Transverse colon (tissue), 4 donors: ENCODE measurements around the gene TMEM117. TPM values are rescaled to one million over a fixed set of nuclear protein-coding genes. Genes with fewer than 3 reads are reported as not detected.

Source experiments
- DNase-seq: peaks from one replicate; pipeline ENCODE4 v3.0.0-alpha.2; 2019
- H3K27ac ChIP-seq, 4 donors: fragments of 200-600 bp; sonication (generic); 2 replicates each; pipeline ENCODE4 v1.5.1; 2016 to 2018; ENCODE audit warnings: inconsistent platforms in 4 of 4
- H3K27me3 ChIP-seq: fragments of 200-600 bp; sonication (generic); 2 replicates; pipeline ENCODE4 v1.5.1; 2017; ENCODE audit warnings: inconsistent platforms
- H3K36me3 ChIP-seq, 4 donors: fragments of 200-600 bp; sonication (generic); 2 replicates each; pipeline ENCODE4 v1.5.1; 2017 to 2019; ENCODE audit warnings: inconsistent platforms in 4 of 4
- H3K4me1 ChIP-seq, 4 donors: fragments of 200-600 bp; sonication (generic); 2 replicates each; pipeline ENCODE4 v1.5.1; 2017 to 2020; ENCODE audit warnings: inconsistent platforms in 4 of 4
- H3K4me3 ChIP-seq, 4 donors: fragments of 200-600 bp; sonication (generic); 1 replicate in 1 of 4; 2 replicates in 3 of 4; pipeline versions ENCODE4 v1.5.1 to v1.6.1; 2017 to 2019; ENCODE audit warnings: inconsistent platforms in 4 of 4
- H3K9me3 ChIP-seq, 2 donors: fragments of 200-600 bp; sonication (generic); 2 replicates each; pipeline ENCODE4 v1.5.1; 2017 to 2019; ENCODE audit warnings: inconsistent platforms in 2 of 2
- EP300 ChIP-seq: sonication (generic); formaldehyde crosslinking; IDR thresholded peaks from one replicate; pipeline ENCODE4 v1.6.1; 2017; ENCODE audit warnings: antibody characterized with exemption, low read depth
- POLR2A ChIP-seq: fragments of 450-650 bp; IDR thresholded peaks from one replicate; pipeline ENCODE4 v1.6.1; 2016; ENCODE audit warnings: antibody characterized with exemption, mild to moderate bottlenecking, moderate library complexity
- POLR2AphosphoS5 ChIP-seq, 3 donors: sonication (generic); formaldehyde crosslinking; IDR thresholded peaks; one replicate each; pipeline ENCODE4 v1.6.1; 2016; ENCODE audit warnings: antibody characterized with exemption in 3 of 3
- WGBS, 2 donors: methylation state at CpG; one replicate each; pipeline ENCODE4 v1.1.5; 2018; ENCODE audit warnings: low coverage in 1 of 2; 5-methylcytosine and 5-hydroxymethylcytosine counted together
- in situ Hi-C, 4 donors: fragments of 200-750 bp; cut with MboI; loops; one replicate each; pipeline versions ENCODE4 v1.15.0 to v1.15.1; 2017; ENCODE audit warnings: low sequenced_read_pairs in 3 of 4, low pct_ligation_motif_present in 1 of 4, low pct_unique_long_range_greater_than_20kb in 1 of 4
- intact Hi-C: fragments of 100-400 bp; cut with DNase I; formaldehyde crosslinking; loops from one replicate; pipeline ENCODE4 v1.15.1; 2023; ENCODE audit warnings: low total_unique reads
- total RNA-seq, 4 donors: library from RNA; depleted of rRNA; stranded (reverse); fragments of >200 nt; gene quantifications; one replicate each; pipeline ENCODE4 v1.1.0, GENCODE V29; 2016
- TF ChIP-seq, protein P1 (sequence below), 5 experiments: fragments of 200-600 bp in 3 of 5; fragments of 450-650 bp in 2 of 5; sonication (generic) in 3 of 5; IDR thresholded peaks; 1 replicate in 2 of 5; 2 replicates in 3 of 5; pipeline ENCODE4 v1.5.1; 2016 to 2017; ENCODE audit warnings: antibody characterized with exemption in 5 of 5, inconsistent platforms in 3 of 5, mild to moderate bottlenecking in 2 of 5, moderate library complexity in 1 of 5

Gene TMEM117
- total RNA-seq, 4 donors from 2014 or later = 0.40 to 92.8 (median 25.6) TPM

DNA sequence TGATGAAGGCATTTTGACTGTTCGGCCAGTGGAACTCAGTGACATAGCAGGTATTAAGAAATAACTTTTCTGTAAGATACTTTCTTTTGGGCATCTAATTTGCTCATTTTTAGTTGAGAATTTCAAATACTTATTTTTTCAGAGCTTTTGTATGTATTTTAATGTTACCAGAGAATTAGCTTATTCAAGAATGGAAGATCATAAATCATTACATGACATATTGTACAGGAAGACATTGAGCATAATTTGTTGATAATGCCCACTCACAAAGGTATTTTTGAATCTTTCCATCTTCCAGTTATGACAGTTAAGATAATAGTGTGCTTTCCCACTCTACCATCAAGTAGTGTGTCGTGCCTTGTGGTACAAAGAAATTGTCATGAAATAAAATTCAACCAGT is 36.5 kb downstream of the TMEM117 start:
- Histone ChIP-seq H3K27me3 (no peaks in the 10 kb centered on the region), H3K36me3 (no peaks in the 10 kb centered on the region), H3K4me3 (no peak overlapping the region), H3K4me1 (no peaks in the 10 kb centered on the region), H3K27ac (no peak overlapping the region), H3K9me3 (no peaks in the 10 kb centered on the region)
- TF ChIP-seq POLR2AphosphoS5 (IDR thresholded peaks at IDR 0.05) (no peak), EP300 (no peak), POLR2A (no peak)
- TF ChIP-seq, protein P1, sequence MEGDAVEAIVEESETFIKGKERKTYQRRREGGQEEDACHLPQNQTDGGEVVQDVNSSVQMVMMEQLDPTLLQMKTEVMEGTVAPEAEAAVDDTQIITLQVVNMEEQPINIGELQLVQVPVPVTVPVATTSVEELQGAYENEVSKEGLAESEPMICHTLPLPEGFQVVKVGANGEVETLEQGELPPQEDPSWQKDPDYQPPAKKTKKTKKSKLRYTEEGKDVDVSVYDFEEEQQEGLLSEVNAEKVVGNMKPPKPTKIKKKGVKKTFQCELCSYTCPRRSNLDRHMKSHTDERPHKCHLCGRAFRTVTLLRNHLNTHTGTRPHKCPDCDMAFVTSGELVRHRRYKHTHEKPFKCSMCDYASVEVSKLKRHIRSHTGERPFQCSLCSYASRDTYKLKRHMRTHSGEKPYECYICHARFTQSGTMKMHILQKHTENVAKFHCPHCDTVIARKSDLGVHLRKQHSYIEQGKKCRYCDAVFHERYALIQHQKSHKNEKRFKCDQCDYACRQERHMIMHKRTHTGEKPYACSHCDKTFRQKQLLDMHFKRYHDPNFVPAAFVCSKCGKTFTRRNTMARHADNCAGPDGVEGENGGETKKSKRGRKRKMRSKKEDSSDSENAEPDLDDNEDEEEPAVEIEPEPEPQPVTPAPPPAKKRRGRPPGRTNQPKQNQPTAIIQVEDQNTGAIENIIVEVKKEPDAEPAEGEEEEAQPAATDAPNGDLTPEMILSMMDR (IDR thresholded peaks at IDR 0.05) = no peak
- intact Hi-C loops (no loop called here), in situ Hi-C loops (no loop called here)
- 93 to 96% methylated on average over 2 of the region's 2 CpGs for WGBS, 2 donors
- no peak for DNase-seq

DNA sequence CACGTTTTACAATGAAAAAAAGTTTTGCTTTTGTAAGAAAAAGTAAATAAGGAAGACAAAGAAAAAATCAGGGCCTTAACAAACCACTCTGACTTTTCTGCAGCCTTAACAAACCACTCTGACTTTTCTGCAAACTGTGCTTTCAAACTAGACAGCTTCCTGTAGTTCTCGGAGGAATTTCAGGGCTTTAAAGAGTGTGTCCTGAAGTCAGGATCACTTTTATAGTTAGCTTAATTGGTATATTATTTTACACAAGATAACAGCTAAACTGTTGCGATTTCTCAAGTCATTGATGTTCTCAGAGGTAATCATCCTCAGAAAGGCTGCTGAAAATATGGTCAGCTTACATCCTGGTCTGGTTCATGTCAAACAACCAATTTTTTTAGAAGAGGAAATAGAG is 42.2 kb downstream of the TMEM117 start:
- no peak overlapping the region for H3K4me3 ChIP-seq
- 51 to 52% methylated on average over 3 of the region's 3 CpGs for WGBS, 2 donors
- in situ Hi-C loops (loop anchor here in 2 of 4 donors (25.0 kb wide), 2 partner anchors 416 to 441 kb away; no protein-coding TSS in a partner anchor), intact Hi-C loops (no loop called here)
- H3K9me3 ChIP-seq = no peaks in the 10 kb centered on the region
- H3K27ac ChIP-seq = no peak overlapping the region
- TF ChIP-seq, protein P1 (IDR thresholded peaks at IDR 0.05) = no peak
- TF ChIP-seq POLR2AphosphoS5 (IDR thresholded peaks at IDR 0.05) = no peak
- DNase-seq = no peak
- no peaks in the 10 kb centered on the region for H3K36me3 ChIP-seq
- H3K4me1 ChIP-seq = peaks cover 0 to 6% (median 0%) of the 10 kb centered on the region in 4 donors
- H3K27me3 ChIP-seq = no peaks in the 10 kb centered on the region

DNA sequence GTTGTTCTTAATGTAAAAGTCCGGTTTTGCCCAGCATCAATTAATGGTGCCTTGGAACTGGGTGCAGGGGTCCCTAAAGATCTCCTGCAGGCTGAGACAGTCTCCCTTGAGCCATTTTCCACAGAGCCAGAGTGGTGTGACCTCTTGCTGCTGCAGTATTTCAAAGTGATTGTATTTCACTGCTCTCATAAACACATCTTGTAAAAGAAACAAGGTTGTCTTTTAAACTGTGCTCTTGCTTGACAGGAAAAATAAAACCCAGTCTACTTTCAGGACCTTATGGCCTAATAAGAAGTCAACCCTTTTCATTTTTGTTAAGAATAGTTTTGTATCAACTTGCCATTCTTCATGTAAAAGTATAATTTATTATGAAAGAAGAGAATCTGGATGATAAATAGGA is 44.7 kb downstream of the TMEM117 start:
- intact Hi-C loops = no loop called here
- H3K4me1 ChIP-seq = peaks cover 0 to 6% (median 0%) of the 10 kb centered on the region in 4 donors
- TF ChIP-seq POLR2A (no peak), POLR2AphosphoS5 (IDR thresholded peaks at IDR 0.05) (no peak), EP300 (no peak)
- TF ChIP-seq, protein P1 (IDR thresholded peaks at IDR 0.05) = no peak
- H3K36me3 ChIP-seq = no peaks in the 10 kb centered on the region
- WGBS, 2 donors = 88 to 89% methylated on average over 1 of the region's 1 CpG
- in situ Hi-C loops = loop anchor here in 3 of 4 donors (10.0 to 25.0 kb wide), 3 partner anchors 106 to 443 kb away; no protein-coding TSS in a partner anchor
- H3K9me3 ChIP-seq = no peaks in the 10 kb centered on the region
- H3K4me3 ChIP-seq = no peak overlapping the region
- H3K27me3 ChIP-seq = no peaks in the 10 kb centered on the region
- no peak for DNase-seq
- no peak overlapping the region for H3K27ac ChIP-seq

DNA sequence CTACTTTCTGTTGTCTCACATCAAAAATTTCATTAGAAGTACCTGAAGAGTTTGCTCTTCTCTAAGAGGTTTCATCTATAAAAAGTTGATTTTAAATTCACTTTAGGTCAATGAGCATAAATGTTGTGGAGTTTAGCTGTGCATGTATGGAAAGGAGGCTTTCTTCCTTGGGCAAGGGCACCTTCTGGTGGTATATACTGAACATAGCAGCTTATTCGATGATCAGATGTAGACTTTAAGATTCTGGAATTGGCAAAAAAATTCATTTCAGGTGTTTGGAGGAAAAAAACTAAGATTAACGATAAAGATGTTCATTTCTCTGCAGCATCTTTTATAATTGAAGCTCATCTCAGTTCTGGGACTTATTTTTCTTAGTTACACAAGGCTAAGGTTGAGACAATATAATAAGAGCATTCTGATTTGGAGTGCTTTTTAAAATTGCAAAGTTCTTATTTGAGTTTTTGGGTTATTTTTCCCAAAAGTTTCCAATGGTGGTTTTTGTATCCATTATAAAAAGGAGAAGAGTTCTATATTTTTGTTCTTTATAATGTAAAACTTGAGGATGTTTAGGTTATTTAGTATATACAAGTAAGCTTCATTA is 46.8 kb downstream of the TMEM117 start:
- in situ Hi-C loops = loop anchor here in 3 of 4 donors (10.0 to 25.0 kb wide), 3 partner anchors 108 to 445 kb away; no protein-coding TSS in a partner anchor
- no peaks in the 10 kb centered on the region for H3K9me3 ChIP-seq
- no peak overlapping the region for H3K4me3 ChIP-seq
- intact Hi-C loops = no loop called here
- TF ChIP-seq, protein P1 (IDR thresholded peaks at IDR 0.05) = peak; percentile 74 to 81 (median 77)
- TF ChIP-seq EP300 (no peak), POLR2A (no peak), POLR2AphosphoS5 (IDR thresholded peaks at IDR 0.05) (no peak)
- H3K36me3 ChIP-seq = no peaks in the 10 kb centered on the region
- no peak overlapping the region for H3K27ac ChIP-seq
- 4 to 14% methylated on average over 2 of the region's 2 CpGs for WGBS, 2 donors
- H3K27me3 ChIP-seq = no peaks in the 10 kb centered on the region
- H3K4me1 ChIP-seq = peaks cover 0 to 6% (median 0%) of the 10 kb centered on the region in 4 donors
- peak; percentile 12 for DNase-seq
